Activated naive CD4-positive, alpha-beta T cell treated with anti-CD3 and anti-CD28 coated beads, Interleukin-2, amount 50 U/mL, for 16 hours (primary cell): Measurements from ENCODE around the gene TMEM82.

Experiments used
- DNase-seq: peaks from one replicate; pipeline ENCODE4 v3.0.0-alpha.2; 2020

The TMEM82 gene

GRCh38 chr1:15722411-15722810 is 19.9 kb upstream of the TMEM82 start:
- no peak for DNase-seq

- DNase-seq, result no peak
Observed at GRCh38 chr1:15722836-15723532, 19.3 kb upstream of the TMEM82 start.

GRCh38 chr1:15723631-15724246 is 18.6 kb upstream of the TMEM82 start:
- no peak for DNase-seq

- DNase-seq, result no peak
Observed at GRCh38 chr1:15724949-15725880, 17.1 kb upstream of the TMEM82 start.

- DNase-seq, result no peak
Observed at GRCh38 chr1:15726508-15726907, 15.8 kb upstream of the TMEM82 start.

- no peak for DNase-seq
Observed at GRCh38 chr1:15727021-15727420, 15.3 kb upstream of the TMEM82 start.

- DNase-seq, result no peak
Observed at GRCh38 chr1:15727424-15727823, 14.9 kb upstream of the TMEM82 start.

GRCh38 chr1:15727866-15728534 is 14.3 kb upstream of the TMEM82 start:
- no peak for DNase-seq

- DNase-seq, result no peak
Observed at GRCh38 chr1:15728937-15729657, 13.2 kb upstream of the TMEM82 start.

- no peak for DNase-seq
Observed at GRCh38 chr1:15730423-15730822, 11.9 kb upstream of the TMEM82 start.

- DNase-seq, result no peak
Observed at GRCh38 chr1:15730936-15731335, 11.4 kb upstream of the TMEM82 start.

GRCh38 chr1:15731735-15732685 is 10.3 kb upstream of the TMEM82 start:
- no peak for DNase-seq

GRCh38 chr1:15732686-15733081 is 9.6 kb upstream of the TMEM82 start:
- DNase-seq, result no peak

GRCh38 chr1:15733218-15733725 is 9.0 kb upstream of the TMEM82 start:
- no peak for DNase-seq

GRCh38 chr1:15733726-15734226 is 8.5 kb upstream of the TMEM82 start:
- DNase-seq, result no peak

GRCh38 chr1:15734296-15734695 is 8.0 kb upstream of the TMEM82 start:
- DNase-seq, result no peak

GRCh38 chr1:15734901-15735300 is 7.4 kb upstream of the TMEM82 start:
- DNase-seq, result no peak

GRCh38 chr1:15735304-15736037 is 6.8 kb upstream of the TMEM82 start:
- DNase-seq, result no peak

GRCh38 chr1:15736038-15736891 is 6.0 kb upstream of the TMEM82 start, which contains the start of gene SLC25A34:
Gene SLC25A34 (plus strand): TSS chr1:15736258. CDS start chr1:15736486, 228 bp downstream.
- no peak for DNase-seq
